ENCODE measurements around the gene SESTD1. TPM values are rescaled to one million over a fixed set of nuclear protein-coding genes. Genes with fewer than 3 reads are reported as not detected.

SESTD1 gene, protein sequence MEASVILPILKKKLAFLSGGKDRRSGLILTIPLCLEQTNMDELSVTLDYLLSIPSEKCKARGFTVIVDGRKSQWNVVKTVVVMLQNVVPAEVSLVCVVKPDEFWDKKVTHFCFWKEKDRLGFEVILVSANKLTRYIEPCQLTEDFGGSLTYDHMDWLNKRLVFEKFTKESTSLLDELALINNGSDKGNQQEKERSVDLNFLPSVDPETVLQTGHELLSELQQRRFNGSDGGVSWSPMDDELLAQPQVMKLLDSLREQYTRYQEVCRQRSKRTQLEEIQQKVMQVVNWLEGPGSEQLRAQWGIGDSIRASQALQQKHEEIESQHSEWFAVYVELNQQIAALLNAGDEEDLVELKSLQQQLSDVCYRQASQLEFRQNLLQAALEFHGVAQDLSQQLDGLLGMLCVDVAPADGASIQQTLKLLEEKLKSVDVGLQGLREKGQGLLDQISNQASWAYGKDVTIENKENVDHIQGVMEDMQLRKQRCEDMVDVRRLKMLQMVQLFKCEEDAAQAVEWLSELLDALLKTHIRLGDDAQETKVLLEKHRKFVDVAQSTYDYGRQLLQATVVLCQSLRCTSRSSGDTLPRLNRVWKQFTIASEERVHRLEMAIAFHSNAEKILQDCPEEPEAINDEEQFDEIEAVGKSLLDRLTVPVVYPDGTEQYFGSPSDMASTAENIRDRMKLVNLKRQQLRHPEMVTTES
- polyA plus RNA-seq (ENCODE audit: insufficient read length): 29.8 TPM

GRCh38 chr2:179264368-179265081, at the start of gene SESTD1:
Gene SESTD1 (minus strand): TSS chr2:179264832. CDS start chr2:179191841, 72,991 bp downstream.
- no peak for DNase-seq (ENCODE audit: low read depth)

DNA sequence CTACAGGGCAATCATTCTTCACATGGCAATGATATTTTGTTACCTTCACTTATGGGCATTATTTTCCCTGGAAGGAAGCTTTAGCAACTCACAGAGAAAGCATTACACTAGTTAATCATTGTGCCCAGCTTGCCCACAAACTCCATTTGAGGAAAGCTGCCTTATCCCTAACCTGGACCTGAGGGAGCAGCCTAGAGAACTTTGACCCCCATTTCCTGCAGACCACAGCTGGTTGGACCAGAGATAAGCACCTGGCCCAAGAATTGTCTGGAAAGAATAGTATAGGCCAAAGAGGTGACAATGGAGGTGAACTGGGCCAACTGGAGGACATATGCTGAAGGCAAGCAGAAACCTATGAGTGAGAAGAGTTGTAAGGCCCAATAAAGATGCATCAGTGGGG, 48.4 kb upstream of the SESTD1 start:
- no peak for DNase-seq (ENCODE audit: low read depth)

GRCh38 chr2:179311101-179311500, 46.5 kb upstream of the SESTD1 start:
- DNase-seq (ENCODE audit: low read depth): peak; percentile 29

DNA sequence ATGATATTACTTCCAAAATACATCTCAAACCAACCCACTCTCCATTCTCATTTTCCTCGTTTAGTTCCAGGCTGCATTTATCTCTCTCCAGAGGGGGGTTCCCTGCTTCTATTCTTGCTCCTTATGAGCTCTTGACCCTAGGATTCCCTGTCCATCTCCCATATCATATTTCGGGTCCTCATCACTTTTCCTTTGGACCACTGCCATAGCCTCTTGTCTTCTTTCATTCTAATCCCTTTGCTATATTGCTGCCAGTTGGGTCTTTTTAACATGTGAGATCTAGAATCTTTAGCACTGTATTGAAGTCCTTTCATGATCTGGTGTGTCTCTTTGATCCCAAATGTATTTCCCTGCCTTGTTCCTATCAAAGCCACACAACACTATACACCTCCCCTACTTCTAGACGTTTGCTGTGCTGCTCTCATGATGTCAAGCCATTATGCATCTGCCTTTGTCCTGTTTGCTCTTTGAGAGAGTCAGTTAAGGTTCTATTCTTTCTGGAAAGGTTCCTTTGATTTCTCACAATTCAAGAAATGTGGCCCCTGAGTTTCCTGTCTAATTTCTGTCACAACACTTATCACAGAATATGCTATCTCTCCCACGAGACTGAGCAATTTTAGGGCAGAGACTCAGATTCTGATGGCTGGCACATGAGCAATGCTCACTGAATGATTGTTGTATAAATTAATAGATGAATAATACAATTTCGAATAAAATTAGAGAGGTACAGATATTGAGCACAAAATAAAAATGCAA, 43.2 kb upstream of the SESTD1 start:
- DNase-seq (ENCODE audit: low read depth): no peak

DNA sequence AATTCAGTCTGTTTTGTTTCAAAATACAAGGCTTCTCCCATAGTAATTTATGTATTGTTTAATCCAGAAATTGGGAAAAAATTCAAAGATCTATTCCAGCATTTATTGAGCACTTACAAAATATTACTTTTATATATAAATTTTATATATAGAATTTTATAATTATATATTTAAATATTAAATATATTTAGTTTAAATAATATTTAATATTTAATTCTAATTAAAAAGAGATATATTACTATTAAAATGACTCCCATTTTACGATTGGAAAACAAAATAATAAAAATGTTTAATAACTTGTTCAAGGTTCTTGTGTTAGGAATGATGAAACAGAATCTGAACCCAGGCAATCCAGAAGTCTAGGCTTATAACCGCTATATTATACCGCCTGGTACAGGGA, 40.5 kb upstream of the SESTD1 start:
- no peak for DNase-seq (ENCODE audit: low read depth)

- no peak for DNase-seq (ENCODE audit: low read depth)
Measured at GRCh38 chr2:179304424-179304823, 39.8 kb upstream of the SESTD1 start.

DNA sequence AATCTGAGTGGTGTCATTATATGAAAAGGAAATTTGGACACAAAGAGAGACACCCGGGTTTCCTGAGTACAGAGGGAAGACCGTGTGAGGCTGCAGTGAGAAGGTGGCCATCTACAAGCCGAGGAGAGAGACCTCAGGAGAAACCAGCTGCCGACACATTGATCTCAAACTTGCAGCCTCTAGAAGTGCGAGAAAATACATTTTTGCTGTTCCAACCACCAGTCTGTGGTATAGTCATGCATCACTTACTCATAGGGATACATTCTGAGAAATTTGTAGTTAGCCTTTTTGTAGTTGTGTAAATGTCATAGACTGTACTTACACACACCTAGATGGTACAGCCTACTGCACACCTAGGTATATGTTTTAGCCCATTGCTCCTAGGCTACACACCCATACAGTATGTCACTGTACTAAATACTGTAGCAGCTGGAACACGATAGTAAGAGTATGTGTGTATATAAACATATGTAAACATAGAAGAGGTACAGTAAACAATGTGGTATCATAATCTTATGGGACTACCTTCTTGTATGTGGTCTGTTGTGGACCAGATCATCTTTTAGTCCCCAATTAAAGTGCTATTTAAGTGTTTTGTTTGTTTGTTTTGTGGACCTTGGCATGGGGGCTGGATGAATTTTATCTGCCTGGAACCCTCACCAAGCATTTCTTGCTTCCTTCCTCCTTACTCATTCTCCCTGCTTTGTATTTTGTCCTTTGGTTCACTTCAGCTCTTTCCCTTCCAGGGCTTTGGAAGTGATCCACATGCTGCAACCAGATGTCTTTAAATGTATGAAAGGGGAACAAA, 38.3 kb upstream of the SESTD1 start:
- DNase-seq (ENCODE audit: low read depth): peak; percentile 48

DNA sequence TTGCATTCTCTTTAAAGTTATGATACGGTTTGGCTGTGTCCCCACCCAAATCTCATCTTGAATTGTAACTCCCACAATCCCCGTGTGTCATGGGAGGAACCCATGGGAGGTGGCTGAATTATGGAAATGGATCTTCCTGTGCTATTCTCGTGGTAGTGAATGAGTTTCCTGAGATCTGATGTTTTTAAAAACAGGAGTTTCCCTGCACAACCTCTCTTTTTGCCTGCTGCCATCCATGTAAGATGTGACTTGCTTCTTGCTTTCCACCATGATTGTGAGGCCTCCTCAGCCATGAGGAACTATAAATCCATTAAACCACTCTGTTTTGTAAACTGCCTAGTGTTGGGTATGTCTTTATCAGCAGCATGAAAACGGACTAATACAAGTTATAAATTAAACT, 37.5 kb upstream of the SESTD1 start:
- no peak for DNase-seq (ENCODE audit: low read depth)

DNA sequence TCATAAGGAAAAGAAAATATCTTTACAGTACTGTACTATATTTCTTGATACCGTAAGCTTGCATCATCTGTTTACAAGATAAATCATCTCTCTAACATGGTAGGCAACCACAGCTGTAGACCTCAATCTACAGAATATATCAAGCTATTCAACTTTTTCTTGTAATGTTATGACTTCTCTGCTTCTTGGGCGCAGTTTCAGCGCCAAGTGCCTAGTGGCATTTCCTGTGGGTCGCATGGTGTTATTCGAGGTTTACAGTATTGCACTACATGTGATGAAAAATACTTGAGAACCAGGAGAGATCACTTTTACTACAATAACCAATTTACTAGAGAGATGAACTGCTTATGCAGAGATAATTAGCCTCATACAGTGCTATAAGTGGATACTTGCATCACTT, 34.0 kb upstream of the SESTD1 start:
- no peak for DNase-seq (ENCODE audit: low read depth)

- no peak for DNase-seq (ENCODE audit: low read depth)
Measured at GRCh38 chr2:179297927-179298326, 33.3 kb upstream of the SESTD1 start.

DNA sequence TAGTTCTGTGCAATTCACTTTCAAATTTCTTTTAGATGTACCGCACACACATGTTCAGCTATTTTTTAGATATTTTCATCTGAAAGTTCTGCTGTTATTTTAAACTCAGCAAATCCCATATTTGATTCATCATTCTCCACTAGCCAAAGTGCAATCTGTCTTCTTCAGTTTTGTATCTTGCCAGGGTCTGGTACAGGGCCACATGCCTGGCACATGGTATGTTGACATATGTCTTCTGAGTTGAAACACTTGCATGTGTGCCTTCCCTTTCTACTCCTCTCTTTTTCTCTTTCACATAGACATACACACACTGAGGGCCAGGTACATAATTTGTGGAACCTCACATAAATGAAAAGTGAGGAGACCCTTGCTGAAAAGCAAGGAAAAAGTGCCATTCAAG, 25.7 kb upstream of the SESTD1 start:
- DNase-seq (ENCODE audit: low read depth): no peak

GRCh38 chr2:179285060-179285459, 20.4 kb upstream of the SESTD1 start:
- no peak for DNase-seq (ENCODE audit: low read depth)

DNA sequence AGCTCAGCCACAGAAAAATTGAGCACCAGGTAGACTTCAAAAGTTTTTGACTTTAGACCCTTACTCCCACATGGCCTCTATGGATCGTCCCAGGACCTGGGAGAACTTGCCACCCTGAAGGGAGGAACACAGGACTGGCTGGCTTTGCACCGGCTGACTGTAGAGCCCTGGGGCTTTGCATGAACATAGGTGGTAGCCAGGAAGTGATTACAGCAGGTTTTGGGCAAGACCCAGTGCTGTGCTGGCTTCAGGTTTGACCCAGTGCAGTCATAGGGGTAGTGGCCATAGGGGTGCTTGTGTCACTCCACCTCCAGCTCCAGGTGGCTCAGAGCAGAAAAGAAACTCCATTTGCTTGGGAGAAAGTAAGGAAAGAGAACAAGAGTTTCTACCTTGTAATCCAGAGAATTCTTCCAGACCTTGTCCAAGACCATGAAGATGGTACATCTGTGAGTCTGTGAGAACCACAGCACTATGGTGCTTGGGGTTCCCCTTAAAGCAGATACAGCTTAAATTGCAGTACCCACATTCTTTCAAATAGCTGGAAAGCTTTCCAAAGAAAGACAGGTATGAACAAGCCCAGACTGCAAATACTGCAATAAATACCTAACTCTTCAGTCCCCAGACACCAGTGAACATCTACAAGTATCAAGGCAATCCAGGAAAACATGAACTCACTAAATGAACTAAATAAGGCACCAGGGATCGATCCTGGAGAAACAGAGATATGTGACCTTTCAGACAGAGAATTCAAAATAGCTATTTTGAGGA, 13.0 kb upstream of the SESTD1 start:
- DNase-seq (ENCODE audit: low read depth): no peak

- DNase-seq (ENCODE audit: low read depth): no peak
Measured at GRCh38 chr2:179275253-179276012, 10.8 kb upstream of the SESTD1 start.

DNA sequence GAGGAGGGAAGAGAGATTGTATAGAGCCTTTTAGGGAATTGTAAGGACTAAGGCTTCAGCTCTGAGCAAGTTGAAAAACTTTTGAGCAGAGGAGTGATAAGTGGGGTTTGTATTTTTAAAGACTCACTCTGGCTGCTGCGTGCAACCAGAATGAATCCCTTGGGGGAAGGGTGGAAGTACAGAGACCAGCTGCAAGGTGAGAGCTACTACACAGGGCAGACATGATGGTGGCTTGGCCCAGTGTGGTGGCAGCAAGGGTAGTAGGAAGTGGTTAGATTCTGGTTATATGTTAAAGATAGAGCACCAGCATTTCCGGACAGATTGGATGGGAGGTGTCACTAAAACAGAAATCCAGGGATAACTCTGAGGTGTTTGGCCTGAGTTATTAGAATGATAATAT, 10.1 kb upstream of the SESTD1 start:
- no peak for DNase-seq (ENCODE audit: low read depth)

DNA sequence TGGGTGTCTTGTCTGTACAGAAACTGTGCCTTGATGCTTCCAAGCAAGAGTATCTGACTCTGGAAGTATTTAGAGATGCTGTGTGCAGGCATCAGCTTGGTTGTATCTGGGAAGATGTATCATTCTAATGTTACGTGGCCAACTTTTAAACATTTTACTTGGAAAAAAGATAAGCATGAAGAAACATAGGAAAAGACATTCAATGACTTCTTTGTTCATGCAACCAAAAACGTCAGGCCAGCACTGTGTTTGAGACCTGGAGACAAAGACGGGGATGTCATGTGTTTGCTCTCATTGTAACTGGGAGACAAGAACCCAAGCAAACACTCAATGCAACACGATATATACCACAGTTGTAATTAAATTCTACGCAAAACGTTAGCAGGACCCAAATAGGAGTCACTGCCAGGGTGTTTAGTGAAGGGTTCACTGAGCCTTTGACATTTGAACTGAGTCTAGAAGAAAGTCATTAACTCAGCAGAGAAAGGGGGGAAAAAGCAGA, 8.9 kb upstream of the SESTD1 start:
- no peak for DNase-seq (ENCODE audit: low read depth)

- DNase-seq (ENCODE audit: low read depth): no peak
Measured at GRCh38 chr2:179272406-179273192, 8.0 kb upstream of the SESTD1 start.

DNA sequence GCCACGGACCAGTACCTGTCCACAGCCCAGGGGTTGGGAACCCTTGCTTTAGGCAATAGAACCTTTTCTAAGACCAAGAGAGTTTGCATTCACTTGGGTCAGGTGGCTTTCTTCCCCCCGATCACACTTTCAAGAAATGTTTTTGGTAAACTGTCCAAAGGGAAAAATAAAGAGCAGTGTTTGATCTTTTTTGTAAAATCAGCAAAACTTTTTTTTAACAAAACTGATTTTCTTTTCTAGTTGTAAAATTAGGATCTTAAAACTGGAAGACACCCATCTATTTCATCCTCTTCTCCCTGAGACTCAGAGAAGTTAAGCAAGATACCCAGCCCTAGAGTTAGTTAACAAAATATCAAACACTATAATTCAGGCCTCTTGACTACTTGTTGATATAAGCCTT, 6.1 kb upstream of the SESTD1 start:
- DNase-seq (ENCODE audit: low read depth): no peak

All from forelimb muscle (tissue), 1 donor.